WTC11 (cell line): ENCODE measurements around the gene KCNJ8. TPM values are rescaled to one million over a fixed set of nuclear protein-coding genes. Genes with fewer than 3 reads are reported as not detected.
"Not testable (repeated sequence)": the region's sequence is repeated elsewhere in the genome, so short reads cannot be mapped to it uniquely, and the experiment has no call there.

ENCODE experiments used
- ATAC-seq: fragments of 200-7000 bp; cut with Tn5 transposase; 2 replicates; pipeline ENCODE4 v1.10.0; 2021; ENCODE audit warnings: mild to moderate bottlenecking, moderate library complexity
- CTCF ChIA-PET: fragments of 300-600 bp; sonication (Branson Sonifier 250); formaldehyde crosslinking; loops from one replicate; lab custom pipeline; 2021; ENCODE audit warnings: antibody characterized with exemption; lab: Charles Lee
- POLR2A ChIA-PET: fragments of 350-600 bp; sonication (Branson Sonifier 250); formaldehyde crosslinking; loops from one replicate; lab custom pipeline; 2021; ENCODE audit warnings: antibody characterized with exemption; lab: Charles Lee
- DNase-seq: peaks from one replicate; pipeline ENCODE4 v3.0.0; 2021; ENCODE audit warnings: low spot score
- H3K27ac Mint-ChIP-seq: 2 replicates; pipeline ENCODE4 v1.8.0; 2021; ENCODE audit warnings: mixed read lengths
- H3K27me3 Mint-ChIP-seq: 2 replicates; pipeline ENCODE4 v1.8.0; 2021; ENCODE audit warnings: low read depth, mild to moderate bottlenecking, moderate library complexity, mixed read lengths
- H3K36me3 Mint-ChIP-seq: 2 replicates; pipeline ENCODE4 v1.8.0; 2021; ENCODE audit warnings: mixed read lengths
- H3K4me1 Mint-ChIP-seq: 2 replicates; pipeline ENCODE4 v1.8.0; 2022; ENCODE audit warnings: mixed read lengths
- H3K4me3 Mint-ChIP-seq: 2 replicates; pipeline ENCODE4 v1.8.0; 2021; ENCODE audit warnings: mild to moderate bottlenecking, moderate library complexity, mixed read lengths
- H3K9me3 Mint-ChIP-seq: 2 replicates; pipeline ENCODE4 v1.8.0; 2021; ENCODE audit warnings: mixed read lengths
- FOXK1 ChIP-seq: sonication (generic); formaldehyde crosslinking; IDR thresholded peaks from 2 replicates; pipeline ENCODE4 v1.8.0; 2022; ENCODE audit warnings: mild to moderate bottlenecking, moderate library complexity, missing genetic modification reagents
- HMGA2 ChIP-seq: fragments of 250-450 bp; sonication (Bioruptor Pico); IDR thresholded peaks from 2 replicates; pipeline ENCODE4 v1.4.0; 2021; ENCODE audit warnings: mild to moderate bottlenecking, moderate library complexity
- IRF2 ChIP-seq: sonication (generic); formaldehyde crosslinking; IDR thresholded peaks from 2 replicates; pipeline ENCODE4 v1.8.0; 2022; ENCODE audit warnings: low read depth, missing genetic modification reagents, borderline replicate concordance
- NFATC4 ChIP-seq: fragments of 250-450 bp; sonication (Bioruptor Pico); IDR thresholded peaks from 2 replicates; pipeline ENCODE4 v1.9.0; 2021; ENCODE audit warnings: mild to moderate bottlenecking
- NR1H2 ChIP-seq: sonication (generic); formaldehyde crosslinking; IDR thresholded peaks from 2 replicates; pipeline ENCODE4 v1.9.0; 2021; ENCODE audit warnings: mild to moderate bottlenecking, moderate library complexity, missing genetic modification reagents
- SMAD3 ChIP-seq: sonication (generic); formaldehyde crosslinking; IDR thresholded peaks from 2 replicates; pipeline ENCODE4 v1.8.0; 2022; ENCODE audit warnings: missing genetic modification reagents, mild to moderate bottlenecking, borderline replicate concordance
- SP1 ChIP-seq: sonication (generic); formaldehyde crosslinking; conservative IDR thresholded peaks from 2 replicates; pipeline ENCODE4 v1.8.1; 2022; ENCODE audit warnings: missing genetic modification reagents
- TEAD1 ChIP-seq: sonication (generic); formaldehyde crosslinking; IDR thresholded peaks from 2 replicates; pipeline ENCODE4 v1.8.0; 2022; ENCODE audit warnings: mild to moderate bottlenecking, missing genetic modification reagents
- ZNF121 ChIP-seq: sonication (generic); formaldehyde crosslinking; IDR thresholded peaks from 2 replicates; pipeline ENCODE4 v1.8.0; 2023; ENCODE audit warnings: missing genetic modification reagents
- ZNF416 ChIP-seq: fragments of 250-450 bp; sonication (Bioruptor Pico); IDR thresholded peaks from 2 replicates; pipeline ENCODE4 v1.9.0; 2021; ENCODE audit warnings: mild to moderate bottlenecking, inconsistent platforms
- ZNF423 ChIP-seq: fragments of 250-450 bp; sonication (Bioruptor Pico); IDR thresholded peaks from 2 replicates; pipeline ENCODE4 v2.1.2; 2022; ENCODE audit warnings: mild to moderate bottlenecking, moderate library complexity
- total RNA-seq: library from RNA; stranded (reverse); gene quantifications from 3 replicates; pipeline ENCODE4 v1.2.3, GENCODE V29; 2021
- TF ChIP-seq, protein P1 (sequence below): sonication (generic); formaldehyde crosslinking; IDR thresholded peaks from 2 replicates; pipeline ENCODE4 v1.8.0; 2023; ENCODE audit warnings: missing genetic modification reagents, mild to moderate bottlenecking, borderline replicate concordance
- TF ChIP-seq, protein P2 (sequence below): sonication (generic); formaldehyde crosslinking; IDR thresholded peaks from 2 replicates; pipeline ENCODE4 v1.8.1; 2023; ENCODE audit warnings: mild to moderate bottlenecking, missing genetic modification reagents, borderline replicate concordance
- TF ChIP-seq, protein P3 (sequence below): fragments of 250-450 bp; sonication (Bioruptor Pico); conservative IDR thresholded peaks from 2 replicates; pipeline ENCODE4 v1.9.0; 2021; ENCODE audit warnings: mild to moderate bottlenecking

The KCNJ8 gene
- total RNA-seq, 1 experiment from 2014 or later = 1.4 TPM

DNA sequence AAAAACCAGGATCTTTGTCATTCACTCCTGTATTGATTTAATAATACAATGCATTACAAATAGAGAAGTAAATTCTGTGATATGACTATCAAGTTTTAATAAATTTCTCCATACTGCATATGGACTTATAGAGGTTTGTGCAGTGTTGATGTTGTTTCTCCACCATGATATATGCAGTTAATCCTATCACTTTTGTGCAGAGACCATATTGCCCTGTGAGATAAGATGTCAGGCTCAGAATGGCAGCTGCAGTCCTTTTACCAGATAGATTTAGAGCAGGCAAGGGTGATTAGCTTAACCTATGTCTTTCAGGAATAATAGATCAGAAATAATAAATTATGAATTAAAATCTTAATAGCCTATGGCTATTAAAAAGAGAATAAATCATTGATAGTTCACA lies 38.6 kb upstream of the KCNJ8 start:
- Mint-ChIP-seq H3K9me3 (peaks cover 3% of the 10 kb centered on the region), H3K36me3 (no peaks in the 10 kb centered on the region), H3K27ac (no peak overlapping the region), H3K27me3 (no peaks in the 10 kb centered on the region), H3K4me1 (no peaks in the 10 kb centered on the region), H3K4me3 (no peak overlapping the region)
- no peak for ATAC-seq
- TF ChIP-seq NR1H2 (CRISPR knock-in tag) = no peak
- TF ChIP-seq ZNF121 (CRISPR knock-in tag) = no peak
- TF ChIP-seq SP1 (CRISPR knock-in tag) = no peak
- no peak for TF ChIP-seq NFATC4 (CRISPR knock-in tag)
- TF ChIP-seq TEAD1 (CRISPR knock-in tag) = no peak
- no peak for TF ChIP-seq SMAD3 (CRISPR knock-in tag)
- no peak for TF ChIP-seq FOXK1 (CRISPR knock-in tag)
- TF ChIP-seq, protein P1, sequence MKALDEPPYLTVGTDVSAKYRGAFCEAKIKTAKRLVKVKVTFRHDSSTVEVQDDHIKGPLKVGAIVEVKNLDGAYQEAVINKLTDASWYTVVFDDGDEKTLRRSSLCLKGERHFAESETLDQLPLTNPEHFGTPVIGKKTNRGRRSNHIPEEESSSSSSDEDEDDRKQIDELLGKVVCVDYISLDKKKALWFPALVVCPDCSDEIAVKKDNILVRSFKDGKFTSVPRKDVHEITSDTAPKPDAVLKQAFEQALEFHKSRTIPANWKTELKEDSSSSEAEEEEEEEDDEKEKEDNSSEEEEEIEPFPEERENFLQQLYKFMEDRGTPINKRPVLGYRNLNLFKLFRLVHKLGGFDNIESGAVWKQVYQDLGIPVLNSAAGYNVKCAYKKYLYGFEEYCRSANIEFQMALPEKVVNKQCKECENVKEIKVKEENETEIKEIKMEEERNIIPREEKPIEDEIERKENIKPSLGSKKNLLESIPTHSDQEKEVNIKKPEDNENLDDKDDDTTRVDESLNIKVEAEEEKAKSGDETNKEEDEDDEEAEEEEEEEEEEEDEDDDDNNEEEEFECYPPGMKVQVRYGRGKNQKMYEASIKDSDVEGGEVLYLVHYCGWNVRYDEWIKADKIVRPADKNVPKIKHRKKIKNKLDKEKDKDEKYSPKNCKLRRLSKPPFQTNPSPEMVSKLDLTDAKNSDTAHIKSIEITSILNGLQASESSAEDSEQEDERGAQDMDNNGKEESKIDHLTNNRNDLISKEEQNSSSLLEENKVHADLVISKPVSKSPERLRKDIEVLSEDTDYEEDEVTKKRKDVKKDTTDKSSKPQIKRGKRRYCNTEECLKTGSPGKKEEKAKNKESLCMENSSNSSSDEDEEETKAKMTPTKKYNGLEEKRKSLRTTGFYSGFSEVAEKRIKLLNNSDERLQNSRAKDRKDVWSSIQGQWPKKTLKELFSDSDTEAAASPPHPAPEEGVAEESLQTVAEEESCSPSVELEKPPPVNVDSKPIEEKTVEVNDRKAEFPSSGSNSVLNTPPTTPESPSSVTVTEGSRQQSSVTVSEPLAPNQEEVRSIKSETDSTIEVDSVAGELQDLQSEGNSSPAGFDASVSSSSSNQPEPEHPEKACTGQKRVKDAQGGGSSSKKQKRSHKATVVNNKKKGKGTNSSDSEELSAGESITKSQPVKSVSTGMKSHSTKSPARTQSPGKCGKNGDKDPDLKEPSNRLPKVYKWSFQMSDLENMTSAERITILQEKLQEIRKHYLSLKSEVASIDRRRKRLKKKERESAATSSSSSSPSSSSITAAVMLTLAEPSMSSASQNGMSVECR (CRISPR knock-in tag) = no peak
- no peak for TF ChIP-seq ZNF423 (CRISPR knock-in tag)
- TF ChIP-seq HMGA2 = no peak
- no peak for TF ChIP-seq IRF2 (CRISPR knock-in tag)
- TF ChIP-seq, protein P2, sequence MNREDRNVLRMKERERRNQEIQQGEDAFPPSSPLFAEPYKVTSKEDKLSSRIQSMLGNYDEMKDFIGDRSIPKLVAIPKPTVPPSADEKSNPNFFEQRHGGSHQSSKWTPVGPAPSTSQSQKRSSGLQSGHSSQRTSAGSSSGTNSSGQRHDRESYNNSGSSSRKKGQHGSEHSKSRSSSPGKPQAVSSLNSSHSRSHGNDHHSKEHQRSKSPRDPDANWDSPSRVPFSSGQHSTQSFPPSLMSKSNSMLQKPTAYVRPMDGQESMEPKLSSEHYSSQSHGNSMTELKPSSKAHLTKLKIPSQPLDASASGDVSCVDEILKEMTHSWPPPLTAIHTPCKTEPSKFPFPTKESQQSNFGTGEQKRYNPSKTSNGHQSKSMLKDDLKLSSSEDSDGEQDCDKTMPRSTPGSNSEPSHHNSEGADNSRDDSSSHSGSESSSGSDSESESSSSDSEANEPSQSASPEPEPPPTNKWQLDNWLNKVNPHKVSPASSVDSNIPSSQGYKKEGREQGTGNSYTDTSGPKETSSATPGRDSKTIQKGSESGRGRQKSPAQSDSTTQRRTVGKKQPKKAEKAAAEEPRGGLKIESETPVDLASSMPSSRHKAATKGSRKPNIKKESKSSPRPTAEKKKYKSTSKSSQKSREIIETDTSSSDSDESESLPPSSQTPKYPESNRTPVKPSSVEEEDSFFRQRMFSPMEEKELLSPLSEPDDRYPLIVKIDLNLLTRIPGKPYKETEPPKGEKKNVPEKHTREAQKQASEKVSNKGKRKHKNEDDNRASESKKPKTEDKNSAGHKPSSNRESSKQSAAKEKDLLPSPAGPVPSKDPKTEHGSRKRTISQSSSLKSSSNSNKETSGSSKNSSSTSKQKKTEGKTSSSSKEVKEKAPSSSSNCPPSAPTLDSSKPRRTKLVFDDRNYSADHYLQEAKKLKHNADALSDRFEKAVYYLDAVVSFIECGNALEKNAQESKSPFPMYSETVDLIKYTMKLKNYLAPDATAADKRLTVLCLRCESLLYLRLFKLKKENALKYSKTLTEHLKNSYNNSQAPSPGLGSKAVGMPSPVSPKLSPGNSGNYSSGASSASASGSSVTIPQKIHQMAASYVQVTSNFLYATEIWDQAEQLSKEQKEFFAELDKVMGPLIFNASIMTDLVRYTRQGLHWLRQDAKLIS (CRISPR knock-in tag) = no peak
- TF ChIP-seq, protein P3, sequence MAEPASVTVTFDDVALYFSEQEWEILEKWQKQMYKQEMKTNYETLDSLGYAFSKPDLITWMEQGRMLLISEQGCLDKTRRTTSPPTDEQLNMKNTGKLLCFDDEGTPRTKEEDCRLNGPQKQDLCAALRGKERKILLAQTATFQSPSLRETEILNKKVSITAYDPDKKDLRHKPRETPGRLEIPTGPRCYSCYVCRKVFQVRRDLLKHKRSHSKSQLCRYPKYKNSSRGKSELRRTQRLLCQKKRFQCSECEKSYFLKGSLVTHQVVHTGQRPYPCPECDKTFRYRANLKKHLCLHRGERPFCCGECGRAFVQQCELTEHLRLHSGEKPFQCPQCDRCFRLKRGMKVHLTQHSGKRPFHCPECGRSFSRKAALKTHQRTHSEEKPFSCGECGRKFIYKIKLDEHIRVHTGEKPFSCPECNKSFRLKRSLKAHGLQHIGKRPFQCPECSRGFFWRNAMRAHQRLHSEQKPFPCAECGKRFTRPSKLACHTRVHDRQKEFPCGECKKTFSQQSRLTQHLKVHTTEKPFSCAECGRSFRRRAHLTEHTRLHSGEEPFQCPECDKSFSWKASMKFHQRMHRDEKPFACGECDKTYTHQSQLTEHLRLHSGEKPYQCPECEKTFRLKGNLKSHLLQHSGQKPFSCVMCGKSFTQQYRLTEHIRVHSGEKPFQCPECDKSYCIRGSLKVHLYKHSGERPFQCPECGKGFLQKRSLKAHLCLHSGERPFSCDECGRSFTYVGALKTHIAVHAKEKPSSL (CRISPR knock-in tag) = no peak
- no peak for TF ChIP-seq ZNF416 (CRISPR knock-in tag)
- TF ChIP-seq, all 79 proteins: peak for 0
- ChIA-PET CTCF (no interaction called here), POLR2A (no interaction called here)
- DNase-seq = no peak

- H3K4me3 Mint-ChIP-seq, ATAC-seq, DNase-seq, H3K36me3 Mint-ChIP-seq, H3K27ac Mint-ChIP-seq, POLR2A ChIA-PET, H3K9me3 Mint-ChIP-seq, CTCF ChIA-PET, H3K4me1 Mint-ChIP-seq, H3K27me3 Mint-ChIP-seq: not testable (repeated sequence)
Measured at GRCh38 chr12:21812340-21812739, 37.8 kb upstream of the KCNJ8 start.
